ENCODE measurements around the gene PRR5L.

PRR5L gene

DNA sequence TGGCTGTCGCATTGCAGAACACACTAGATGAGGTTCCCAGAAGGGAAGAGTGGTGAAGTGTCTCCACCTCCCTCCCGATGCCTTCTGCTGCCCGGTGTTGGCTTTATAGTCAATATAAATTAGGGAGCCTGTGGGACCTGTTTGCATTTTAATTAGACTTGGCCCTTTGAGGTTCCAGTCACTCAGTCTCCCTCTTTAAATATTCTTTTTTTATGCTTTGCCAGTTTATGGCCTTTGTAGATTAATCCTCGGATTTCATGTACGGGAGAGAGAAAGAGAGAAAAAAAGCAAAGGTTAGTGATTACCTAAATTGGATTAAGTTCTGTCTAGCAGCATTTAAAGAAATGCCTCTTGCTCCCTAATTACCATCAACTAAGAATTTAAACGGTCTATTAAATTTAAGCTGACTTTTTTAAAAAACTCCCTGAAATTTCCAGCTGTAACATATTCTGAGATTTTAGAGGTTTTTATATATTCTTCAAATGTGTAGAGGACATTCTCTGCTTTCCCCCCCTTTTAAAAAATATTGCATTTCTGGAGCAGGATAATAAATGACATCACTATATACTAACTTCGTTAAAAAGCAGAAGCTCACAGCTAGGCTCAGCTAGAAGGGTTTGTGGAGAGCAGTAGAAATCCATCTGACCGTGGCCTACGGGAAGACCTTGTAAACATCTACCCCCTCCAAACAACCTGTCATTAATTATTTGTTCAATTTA is 84.4 kb downstream of the PRR5L start:
- no peak for DNase-seq

DNA sequence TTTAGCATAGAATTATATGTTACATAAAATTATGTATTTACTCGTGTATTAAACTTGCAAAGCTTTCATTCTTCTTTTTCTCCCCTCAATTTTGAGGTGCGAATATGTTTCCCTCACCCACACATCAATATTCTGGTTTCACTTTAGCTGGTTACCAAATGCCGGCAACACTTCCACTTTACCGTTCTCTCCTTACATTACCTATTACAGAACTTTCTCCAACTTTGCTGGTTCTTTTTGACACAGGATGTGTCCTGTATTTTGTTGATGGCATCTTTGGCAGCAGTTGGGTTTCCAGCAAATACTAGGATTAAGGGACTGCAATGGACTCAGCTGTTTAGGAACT is 84.9 kb downstream of the PRR5L start:
- DNase-seq, result no peak

DNA sequence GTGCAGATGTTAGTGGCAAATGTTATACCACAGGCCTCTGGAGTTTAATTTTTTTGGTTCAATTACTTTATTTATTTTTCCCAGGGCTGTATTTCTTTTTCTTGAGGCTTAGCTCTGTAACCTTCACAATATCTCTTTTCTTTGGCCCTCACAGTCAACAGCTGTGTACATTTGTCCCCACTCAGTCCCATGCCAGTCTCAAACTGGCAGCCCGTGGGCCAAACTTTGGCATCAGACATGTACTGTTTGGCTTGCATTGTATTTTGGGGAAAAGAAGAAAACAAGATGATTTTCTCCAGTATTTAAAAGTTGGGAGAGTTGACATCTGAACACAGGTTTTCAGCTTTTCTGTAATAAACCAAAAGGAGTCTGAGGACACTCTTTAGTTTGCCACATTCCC is 87.1 kb downstream of the PRR5L start:
- no peak for DNase-seq

DNA sequence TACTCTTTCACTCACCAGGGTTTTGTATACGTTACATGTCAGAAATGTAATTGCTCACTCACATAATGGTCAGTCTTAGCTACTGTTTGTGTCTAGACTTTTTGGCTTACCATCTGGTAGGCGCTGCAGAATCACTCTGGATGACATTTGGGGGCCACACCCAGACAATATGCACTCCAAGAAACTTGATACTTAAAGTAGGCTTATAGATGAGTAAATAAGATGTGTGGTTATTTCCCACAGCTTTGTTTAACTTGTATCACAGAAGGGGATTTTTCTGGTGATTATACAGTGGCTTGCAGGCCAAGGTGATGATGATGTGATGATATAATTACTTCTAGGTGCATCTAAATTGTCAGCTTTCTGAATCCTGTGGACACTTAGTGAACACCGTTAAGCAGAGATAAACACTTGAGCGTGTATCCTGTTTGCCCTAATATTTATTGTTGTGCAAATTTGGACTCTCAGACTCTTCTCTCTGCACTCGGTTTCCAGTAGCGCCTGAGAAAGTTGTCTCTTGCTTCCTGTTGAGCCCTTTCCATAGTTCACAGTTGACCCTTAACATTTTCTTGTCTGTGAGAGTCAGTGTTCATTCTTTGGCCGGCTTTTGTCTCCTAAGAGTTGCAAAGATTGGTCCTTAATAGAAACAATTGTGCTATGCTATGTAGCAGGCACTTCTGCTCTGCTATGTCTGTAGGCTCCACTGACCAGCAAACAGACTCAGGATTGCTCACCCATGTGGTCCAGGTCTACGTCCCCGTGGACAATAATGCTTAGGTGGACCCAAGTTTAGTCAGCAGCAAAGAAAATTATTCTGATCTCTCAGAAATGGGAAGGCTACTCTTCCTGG is 89.3 kb downstream of the PRR5L start:
- no peak for DNase-seq

DNA sequence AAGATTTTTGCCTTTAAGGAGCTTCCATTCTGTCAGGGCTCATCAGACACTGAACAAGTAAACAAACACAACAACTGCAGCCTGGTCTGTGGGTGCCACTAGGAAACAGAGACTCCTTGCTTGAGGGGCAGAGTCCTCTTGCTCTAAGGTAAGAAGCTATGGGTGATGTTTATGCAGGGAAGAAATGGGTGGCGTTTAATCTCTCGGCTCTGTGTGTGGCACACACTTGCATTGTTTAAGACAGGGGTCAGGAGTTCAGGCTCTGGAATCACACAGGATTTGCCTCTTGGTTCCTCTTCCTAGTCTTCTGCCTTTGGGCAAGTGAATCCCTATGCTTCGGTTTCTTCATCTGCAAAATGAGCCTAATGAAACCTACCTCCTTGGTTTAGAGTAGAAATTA is 90.3 kb downstream of the PRR5L start:
- DNase-seq, result no peak

DNA sequence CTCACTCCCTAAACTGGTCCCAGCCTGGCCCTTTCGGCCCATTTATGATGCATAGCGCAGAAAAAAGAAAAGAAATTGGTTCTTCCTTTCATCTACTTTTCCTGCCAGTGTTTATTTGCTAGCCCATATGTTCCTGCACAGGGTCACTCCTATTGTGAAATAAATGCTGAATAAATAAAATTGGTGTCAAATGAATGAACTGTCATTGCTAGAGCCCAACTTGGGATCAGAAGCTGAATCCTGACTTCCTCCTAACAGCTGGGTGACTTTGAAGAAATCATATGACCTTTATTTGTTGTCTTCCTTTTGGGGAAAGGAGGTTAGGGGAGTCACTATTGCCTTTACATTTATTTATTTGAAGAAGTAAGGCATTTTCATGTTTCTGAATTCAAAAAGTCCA is 92.0 kb downstream of the PRR5L start:
- DNase-seq, result no peak

DNA sequence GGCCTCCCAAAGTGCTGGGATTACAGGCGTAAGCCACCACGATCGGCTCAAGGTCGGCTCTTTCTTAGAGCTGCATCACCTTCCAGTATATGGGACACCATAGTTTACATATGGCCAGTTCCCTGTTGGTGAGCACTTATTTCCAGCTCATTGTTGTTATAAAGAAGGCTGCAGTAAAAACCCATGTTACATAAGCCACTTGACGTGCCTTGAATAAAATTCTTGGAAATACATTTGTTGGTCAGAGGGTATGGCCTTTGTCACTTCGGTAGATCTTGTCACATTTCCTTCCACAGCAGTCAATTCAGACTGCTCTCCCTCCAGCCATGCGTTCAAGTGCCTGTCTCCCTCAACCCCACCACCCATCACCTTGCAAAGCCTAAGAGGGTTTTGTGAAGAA is 92.9 kb downstream of the PRR5L start:
- DNase-seq, result no peak

DNA sequence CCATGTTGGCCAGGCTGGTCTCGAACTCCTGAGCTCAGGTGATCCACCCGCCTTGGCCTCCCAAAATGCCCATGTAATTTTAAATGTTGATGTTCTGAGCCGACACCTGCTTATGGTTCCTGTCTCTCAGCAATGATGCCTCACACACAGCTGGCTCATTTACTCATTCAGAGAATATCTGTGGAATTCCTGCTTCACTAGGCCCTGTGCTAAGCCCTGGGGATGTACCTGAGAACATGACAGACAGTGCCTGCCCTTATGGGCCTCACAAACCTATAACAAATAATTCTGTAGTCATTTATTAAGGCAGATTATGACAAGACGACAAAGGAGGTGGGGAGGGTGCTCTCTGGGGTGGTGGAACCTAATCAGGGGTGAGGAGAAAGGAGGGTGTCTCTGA is 93.7 kb downstream of the PRR5L start:
- DNase-seq, result no peak

DNA sequence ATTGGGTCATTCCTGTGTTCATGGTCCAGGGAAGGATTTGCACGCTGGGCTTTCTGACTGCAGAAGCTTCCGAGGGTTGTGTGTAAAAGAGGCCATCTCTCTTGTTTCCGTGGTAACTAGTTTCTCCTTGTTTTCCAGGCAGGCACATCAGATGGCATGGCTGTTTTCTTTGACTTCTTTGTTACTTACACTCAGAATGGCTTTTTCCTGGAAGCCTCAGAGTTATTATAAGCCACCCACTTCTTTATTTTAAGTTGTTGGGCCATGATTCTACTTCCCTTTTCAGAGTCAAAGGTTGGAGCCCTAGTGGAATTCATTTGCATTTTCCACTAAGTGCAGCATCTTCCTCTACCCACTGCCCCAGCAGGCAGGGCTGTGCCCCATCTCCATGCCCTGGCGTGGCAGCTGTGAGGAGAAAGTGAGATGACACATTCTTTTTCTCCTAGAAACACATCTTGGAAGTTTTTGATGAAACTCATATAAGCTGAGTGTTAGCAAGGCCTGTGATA is 94.9 kb downstream of the PRR5L start:
- DNase-seq, result no peak

DNA sequence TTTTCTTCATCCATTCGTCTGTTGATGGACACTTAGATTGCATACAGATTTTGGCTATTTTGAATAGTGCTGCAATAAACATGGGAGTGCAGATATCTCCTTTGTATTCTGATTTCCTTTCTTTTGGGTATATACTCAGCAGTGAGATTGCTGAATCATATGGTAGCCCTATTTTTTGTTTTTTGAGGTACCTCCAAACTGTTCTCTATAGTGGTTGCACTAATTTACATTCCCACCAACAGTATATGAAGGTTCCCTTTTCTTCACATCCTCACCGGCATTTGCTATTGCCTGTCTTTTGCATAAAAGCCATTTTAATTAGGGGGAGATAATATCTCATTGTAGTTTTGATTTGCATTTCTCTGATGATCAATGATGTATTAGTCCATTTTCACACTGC is 96.1 kb downstream of the PRR5L start:
- no peak for DNase-seq

DNA sequence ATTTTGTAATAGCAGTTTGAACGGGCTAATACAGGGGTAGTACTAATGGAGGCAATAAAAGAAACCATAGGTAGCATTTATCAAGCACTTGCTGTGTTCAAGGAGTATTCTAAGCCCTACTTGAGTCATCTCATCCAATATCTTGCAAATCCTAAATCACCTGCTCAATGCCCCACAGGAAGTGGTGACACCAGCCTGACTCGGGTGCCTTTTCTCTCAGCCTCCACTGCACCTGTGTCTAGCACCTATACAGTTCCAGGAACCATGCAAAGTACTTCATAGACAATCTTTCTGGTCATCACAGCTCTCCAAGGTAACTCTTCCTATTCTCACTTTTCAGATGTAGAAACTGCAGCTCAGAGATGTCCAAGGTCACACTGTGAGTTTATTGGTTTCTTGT is 98.0 kb downstream of the PRR5L start:
- no peak for DNase-seq

DNA sequence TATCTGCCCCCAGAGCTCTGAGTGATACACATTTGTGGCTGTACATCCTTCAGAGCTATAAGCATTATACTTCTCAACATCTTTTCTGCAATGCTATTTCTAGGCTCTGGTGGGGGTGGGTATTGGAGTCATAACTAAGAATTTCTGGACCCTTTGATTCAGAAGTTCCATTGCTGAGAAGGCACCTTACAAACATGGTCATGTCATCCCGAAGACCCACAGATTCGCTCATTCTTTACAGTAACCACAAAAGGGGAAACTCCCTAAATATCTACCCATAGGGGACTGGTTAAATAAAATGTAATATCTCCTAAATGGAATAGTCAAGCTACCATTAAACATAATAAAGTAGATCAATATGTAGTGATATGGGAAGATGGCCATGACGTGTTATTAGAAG is 98.8 kb downstream of the PRR5L start:
- DNase-seq, result no peak

DNA sequence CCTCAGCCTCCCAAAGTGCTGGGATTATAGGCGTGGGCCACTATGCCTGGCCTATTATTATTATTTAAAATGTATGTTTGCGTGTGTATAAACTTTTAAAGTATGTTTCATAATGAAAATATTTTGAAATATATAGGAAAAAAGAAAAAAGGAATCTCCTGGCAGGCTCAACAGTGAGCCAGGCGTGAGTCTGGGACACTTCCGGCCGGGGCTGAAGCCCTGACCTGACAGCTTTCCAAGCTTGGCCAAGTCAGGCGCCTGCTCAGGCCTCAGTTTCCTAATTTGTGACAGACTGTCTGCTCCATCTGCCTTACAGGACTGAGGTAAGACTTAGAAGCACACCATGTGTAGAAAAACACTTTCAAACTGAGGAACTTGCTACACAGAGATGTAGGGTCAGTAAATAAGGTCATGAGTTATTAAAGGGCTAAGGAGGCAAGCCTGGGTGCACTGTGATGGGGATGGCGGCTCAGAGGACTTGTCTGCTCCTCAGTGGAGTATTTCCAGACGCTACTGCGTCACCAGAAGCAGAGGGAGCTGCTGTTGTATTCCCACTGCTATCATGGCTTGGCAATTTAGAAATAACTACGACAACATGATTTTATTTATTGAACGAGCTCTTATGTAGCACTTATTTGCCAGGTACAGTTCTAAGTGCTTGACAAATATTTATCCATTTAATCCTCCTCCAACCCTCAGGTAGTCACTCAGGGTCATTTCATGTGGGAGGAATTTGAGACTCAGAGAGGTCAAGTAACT is 100.1 kb downstream of the PRR5L start:
- no peak for DNase-seq

DNA sequence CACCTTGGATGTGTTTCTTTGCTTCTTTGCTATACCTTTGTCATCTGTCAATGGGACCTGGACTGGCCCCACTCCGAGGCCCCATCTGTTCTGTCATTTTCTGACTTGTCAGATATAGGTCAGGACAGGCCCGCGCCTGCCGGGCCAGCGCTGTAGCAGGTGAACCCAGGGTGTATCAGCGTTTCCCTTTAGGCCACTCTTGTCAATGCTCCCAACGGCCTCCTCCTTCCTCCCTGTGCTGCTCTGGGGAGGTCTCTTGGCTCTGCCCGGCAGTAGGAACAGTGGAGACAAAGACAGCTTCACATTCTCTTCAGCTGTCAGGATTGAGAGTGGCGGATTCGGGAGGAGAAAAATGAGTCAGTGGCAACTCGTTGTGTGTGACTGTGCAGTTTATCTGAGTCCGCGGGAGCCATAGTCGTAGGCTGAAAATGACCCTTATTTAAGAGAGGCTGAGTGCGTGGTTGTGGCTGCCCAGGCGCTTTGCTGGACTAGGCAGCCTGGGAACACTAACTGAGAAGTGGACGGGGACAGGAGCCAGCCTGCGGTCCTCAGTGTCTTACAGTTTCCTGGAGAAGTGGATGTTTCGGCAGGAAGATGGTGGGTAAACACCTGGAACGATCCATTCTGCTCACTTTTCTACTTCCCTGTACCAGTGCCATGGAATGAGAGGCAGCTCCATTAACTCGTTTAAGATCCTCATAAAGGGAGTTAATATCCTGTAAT is 102.3 kb downstream of the PRR5L start:
- DNase-seq, result no peak

DNA sequence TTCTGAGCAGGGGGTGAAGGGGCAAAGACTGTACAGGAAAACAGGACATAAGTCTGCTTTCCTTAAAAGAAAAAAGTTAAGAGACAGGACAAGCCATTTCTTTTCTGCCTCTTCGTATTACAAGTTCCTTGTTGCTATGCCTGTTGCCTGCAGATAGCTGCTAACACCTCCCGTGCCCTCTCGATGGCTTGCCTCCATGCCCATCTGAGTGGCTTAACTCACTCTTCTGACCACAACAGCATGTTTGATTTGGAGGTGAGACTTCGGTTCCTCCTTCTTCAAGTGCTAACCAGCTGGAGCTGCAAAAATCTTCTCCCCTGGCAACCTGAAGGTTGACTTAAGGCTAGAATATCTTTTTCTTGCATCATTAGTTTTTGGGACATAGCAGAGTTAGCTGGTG is 103.1 kb downstream of the PRR5L start:
- no peak for DNase-seq

DNA sequence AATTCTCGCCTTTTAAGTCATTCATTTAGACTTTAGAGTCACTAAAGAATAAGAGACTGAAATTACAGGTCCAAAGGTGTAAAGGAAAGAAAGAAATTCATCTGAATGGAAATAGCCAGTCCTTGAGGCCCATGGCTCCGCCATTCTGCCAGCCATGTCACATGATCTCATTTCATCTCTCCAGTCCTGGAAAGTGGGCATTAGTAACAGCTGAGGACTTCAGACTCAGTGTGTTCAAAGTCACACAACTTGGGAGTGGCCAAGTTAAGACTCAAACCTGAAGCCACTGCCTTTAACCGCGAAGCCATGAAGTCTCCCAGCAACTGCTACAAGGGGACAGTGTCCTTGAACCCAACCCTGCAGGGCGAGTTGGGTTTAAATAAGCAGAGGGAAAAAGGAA is 103.7 kb downstream of the PRR5L start:
- DNase-seq, result no peak

DNA sequence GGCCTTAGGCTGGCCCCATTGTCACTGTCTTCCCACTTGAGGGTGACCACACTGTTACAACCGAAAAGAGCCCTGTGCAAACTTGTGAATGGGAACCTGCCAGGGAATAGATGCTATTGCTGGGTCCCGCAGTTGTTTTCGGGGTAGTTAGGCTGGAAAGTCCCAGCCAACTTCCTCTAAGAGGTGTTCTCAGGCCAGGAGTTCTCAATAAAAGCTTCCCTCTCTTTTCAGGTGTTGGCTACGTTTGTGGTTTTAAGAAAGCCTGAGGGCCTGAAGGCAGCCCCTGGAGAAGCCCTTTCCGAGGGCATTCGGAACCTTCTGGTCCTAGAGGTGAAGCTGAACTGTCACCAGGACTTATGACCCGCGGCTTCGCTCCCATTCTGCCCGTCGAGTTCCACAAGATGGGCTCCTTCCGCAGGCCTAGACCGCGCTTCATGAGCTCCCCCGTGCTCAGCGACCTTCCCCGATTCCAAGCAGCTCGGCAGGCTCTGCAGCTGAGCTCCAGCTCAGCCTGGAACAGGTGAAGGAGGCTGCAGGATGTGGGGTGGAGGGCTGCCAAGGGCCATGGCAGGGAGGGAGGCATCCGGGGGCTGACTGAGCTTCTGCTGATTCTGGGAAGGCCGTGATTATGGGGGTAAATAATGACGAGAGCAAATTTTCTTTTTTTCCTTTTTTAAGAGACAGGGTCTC is 104.8 kb downstream of the PRR5L start:
- no peak for DNase-seq

DNA sequence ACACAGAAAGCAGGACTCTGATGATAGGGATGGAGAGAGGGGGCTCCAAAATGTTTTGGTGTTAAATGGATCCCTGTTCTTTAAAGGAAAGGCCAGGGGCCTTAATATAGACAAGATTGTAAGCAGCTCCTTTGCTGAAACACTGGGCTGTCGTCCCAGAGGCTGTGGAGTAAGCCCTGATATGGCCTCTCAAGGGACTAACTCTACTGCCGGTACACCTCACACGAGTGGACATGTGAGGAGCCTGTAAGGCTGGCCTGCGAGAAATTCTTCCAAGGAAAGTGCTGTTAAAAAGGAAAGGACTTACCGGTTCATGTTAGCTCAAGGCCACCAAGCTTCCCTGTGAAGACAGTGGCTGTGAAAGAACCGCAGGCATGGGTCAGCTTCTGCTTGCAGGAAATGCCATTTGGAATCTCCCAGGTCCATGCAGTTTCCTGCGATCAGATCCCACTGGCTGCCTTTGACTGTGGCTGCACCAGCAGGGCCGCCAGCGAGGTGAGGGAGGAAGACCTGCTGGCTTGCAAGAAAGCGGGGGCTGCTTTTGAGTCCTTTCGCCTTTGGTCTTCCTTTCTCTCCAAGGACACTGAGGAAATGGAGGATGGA is 106.6 kb downstream of the PRR5L start:
- no peak for DNase-seq

DNA sequence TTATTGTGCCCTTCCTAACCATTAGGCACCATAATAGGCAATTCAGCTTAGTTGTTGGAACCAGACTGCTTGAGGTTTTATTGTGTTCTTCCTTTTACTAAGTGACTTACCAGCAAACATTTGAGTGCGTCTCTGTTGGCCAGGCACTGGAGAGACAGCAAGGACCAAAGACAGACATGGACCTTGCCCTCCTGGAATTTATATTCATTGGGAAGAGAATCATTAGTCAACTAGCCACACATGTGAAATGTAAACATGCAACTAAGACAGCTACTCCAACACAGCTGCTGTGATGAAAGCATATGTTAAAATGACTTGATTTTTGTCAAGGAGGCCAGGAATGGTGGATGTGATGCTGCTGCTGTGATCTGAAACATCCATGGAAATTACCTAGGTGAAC is 107.6 kb downstream of the PRR5L start:
- DNase-seq, result no peak

DNA sequence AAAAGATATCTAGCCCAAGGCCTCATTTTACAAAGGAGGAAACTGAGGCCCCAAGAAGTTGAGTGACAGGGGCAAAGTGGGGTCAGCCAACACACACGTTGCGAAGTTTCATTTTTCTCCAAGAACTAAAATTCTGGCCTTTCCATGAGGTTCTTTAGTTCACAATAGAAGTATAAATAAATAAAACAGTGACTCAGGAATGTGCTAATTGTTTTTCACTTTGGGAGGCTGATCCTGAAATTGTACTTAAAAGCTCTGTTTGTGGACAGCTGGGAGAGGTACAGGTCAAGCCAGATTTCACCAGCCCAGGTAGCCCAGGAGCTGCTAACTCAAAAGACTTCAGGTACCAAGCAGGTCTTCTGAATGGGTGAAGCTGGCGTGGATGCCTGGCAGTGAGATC is 108.7 kb downstream of the PRR5L start:
- DNase-seq, result no peak

DNA sequence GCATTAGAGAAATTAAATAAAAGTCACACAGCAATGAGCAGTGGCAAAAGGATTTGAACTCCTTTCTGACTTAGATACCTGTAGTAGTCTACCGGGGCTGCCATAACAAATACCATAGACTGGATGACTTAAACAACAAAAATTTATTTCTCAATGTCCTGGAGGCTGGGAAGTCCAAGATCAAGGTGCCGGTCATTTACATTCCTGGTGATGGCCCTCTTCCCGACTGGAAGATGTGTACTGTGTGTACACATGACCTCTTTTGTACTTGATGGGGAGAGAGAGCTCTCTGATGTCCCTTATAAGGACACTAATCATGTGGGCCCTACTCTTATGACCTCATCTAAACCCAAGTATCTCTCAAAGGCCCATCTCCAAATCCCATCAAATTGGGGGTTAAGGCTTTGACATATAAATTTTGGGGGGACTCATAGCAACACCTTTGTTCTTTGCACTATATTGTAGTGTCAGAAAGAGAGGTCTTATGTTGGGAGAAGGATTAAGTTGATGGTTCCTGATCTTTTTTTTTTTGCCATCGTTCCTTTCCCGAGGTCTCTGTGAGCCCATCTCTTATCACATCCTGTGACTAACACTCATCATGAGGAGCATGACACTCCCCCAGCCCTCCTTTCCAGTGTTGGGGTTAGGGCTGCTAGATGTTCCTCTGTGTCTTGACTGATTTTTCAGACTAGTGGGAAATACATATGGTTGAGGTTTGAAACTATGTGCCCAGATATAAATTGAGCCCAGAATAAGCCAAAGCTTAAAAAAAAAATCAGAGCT is 109.7 kb downstream of the PRR5L start:
- no peak for DNase-seq
